A549 (cell line): ENCODE measurements around the gene PPTC7. TPM values are rescaled to one million over a fixed set of nuclear protein-coding genes. Genes with fewer than 3 reads are reported as not detected.

ENCODE experiments used
- ATAC-seq, 2 experiments: fragments of 200-7000 bp in 1 of 2; fragments of >200 bp in 1 of 2; cut with Nextera tagmentation in 1 of 2; cut with Tn5 transposase in 1 of 2; 3 replicates each; pipeline versions ENCODE4 v1.8.0 to v1.9.1; 2018 to 2020; ENCODE audit warnings: mild to moderate bottlenecking in 1 of 2, moderate library complexity in 1 of 2
- CTCF ChIA-PET: fragments of 300-600 bp; sonication (Branson Sonifier 250); formaldehyde crosslinking; extraction: SDS; loops from one replicate; lab custom pipeline; 2021; ENCODE audit warnings: antibody characterized with exemption, inconsistent platforms; lab: Yijun Ruan, JAX
- POLR2A ChIA-PET: fragments of 350-600 bp; formaldehyde crosslinking; extraction: SDS; loops from one replicate; lab custom pipeline; 2021; ENCODE audit warnings: antibody characterized with exemption, inconsistent platforms; lab: Yijun Ruan, JAX
- DNase-seq, 2 experiments: peaks; one replicate each; pipeline versions ENCODE4 v3.0.0 to v3.0.0-alpha.2; 2011 to 2016; ENCODE audit warnings: low read depth in 1 of 2, low spot score in 1 of 2
- FAIRE-seq: peaks from 2 replicates; lab custom pipeline; 2011; peaks lifted over from hg19 to GRCh38; lab: Jason Lieb, UNC
- H3K27ac ChIP-seq, 2 experiments: fragments of >200 bp; sonication (Bioruptor Twin); formaldehyde crosslinking; 3 replicates each; pipeline ENCODE4 v1.5.1; 2016 to 2017
- H3K4me1 ChIP-seq: fragments of >200 bp; sonication (Bioruptor Twin); formaldehyde crosslinking; 3 replicates; pipeline ENCODE4 v1.6.1; 2016
- H3K4me2 ChIP-seq: fragments of >200 bp; sonication (Bioruptor Twin); formaldehyde crosslinking; 3 replicates; pipeline ENCODE4 v1.6.1; 2016
- H3K4me3 ChIP-seq: fragments of >200 bp; sonication (Bioruptor Twin); formaldehyde crosslinking; 3 replicates; pipeline ENCODE4 v1.5.1; 2016
- H3K9me3 ChIP-seq: fragments of >200 bp; sonication (Bioruptor Twin); formaldehyde crosslinking; 3 replicates; pipeline ENCODE4 v1.6.1; 2016
- CBX2 ChIP-seq: fragments of 200-600 bp; sonication (generic); IDR thresholded peaks from 2 replicates; pipeline ENCODE4 v1.6.1; 2016; ENCODE audit warnings: low read depth, mild to moderate bottlenecking, borderline replicate concordance
- CEBPB ChIP-seq, 2 experiments: fragments of >200 bp in 1 of 2; sonication (Bioruptor Twin) in 1 of 2; formaldehyde crosslinking in 1 of 2; IDR thresholded peaks; 2 replicates each; pipeline ENCODE4 v1.6.1; 2012 to 2016
- CHD2 ChIP-seq: fragments of 150-350 bp; IDR thresholded peaks from 2 replicates; pipeline ENCODE4 v1.6.1; 2014; ENCODE audit warnings: low read length; ENCODE audit not compliant: partially characterized antibody
- CHD4 ChIP-seq: fragments of 200-600 bp; sonication (generic); IDR thresholded peaks from 2 replicates; pipeline ENCODE4 v1.6.1; 2016; ENCODE audit warnings: antibody characterized with exemption, mild to moderate bottlenecking, borderline replicate concordance
- EHMT2 ChIP-seq: fragments of 200-600 bp; sonication (generic); IDR thresholded peaks from 2 replicates; pipeline ENCODE4 v1.6.1; 2016; ENCODE audit warnings: antibody characterized with exemption, low read depth, mild to moderate bottlenecking, moderate library complexity
- EP300 ChIP-seq, 2 experiments: fragments of >200 bp; sonication (Bioruptor Twin); formaldehyde crosslinking; IDR thresholded peaks; 2 replicates in 1 of 2; 3 replicates in 1 of 2; pipeline ENCODE4 v1.6.1; 2016 to 2017
- FOSL2 ChIP-seq, 2 experiments: fragments of 450-650 bp in 1 of 2; fragments of >200 bp in 1 of 2; sonication (Bioruptor Twin) in 1 of 2; formaldehyde crosslinking; IDR thresholded peaks; 2 replicates each; pipeline versions ENCODE4 v1.5.0 to v1.6.1; 2016 to 2020; ENCODE audit warnings: mild to moderate bottlenecking in 1 of 2, moderate library complexity in 1 of 2
- HOXB13 ChIP-seq: fragments of 250-450 bp; sonication (Bioruptor Pico); IDR thresholded peaks from 2 replicates; pipeline ENCODE4 v1.5.0; 2020; ENCODE audit warnings: low read depth, mild to moderate bottlenecking, moderate library complexity
- KDM1A ChIP-seq: fragments of 200-600 bp; sonication (generic); IDR thresholded peaks from 2 replicates; pipeline ENCODE4 v1.6.1; 2016; ENCODE audit warnings: low read depth, mild to moderate bottlenecking
- MAZ ChIP-seq: fragments of 150-350 bp; IDR thresholded peaks from 2 replicates; pipeline ENCODE4 v1.6.1; 2014; ENCODE audit warnings: antibody characterized with exemption, low read depth, low read length, borderline replicate concordance
- NPAS2 ChIP-seq: fragments of 250-450 bp; sonication (Bioruptor Pico); IDR thresholded peaks from 2 replicates; pipeline ENCODE4 v1.8.0; 2022; ENCODE audit warnings: mild to moderate bottlenecking, moderate library complexity, borderline replicate concordance
- POLR2A ChIP-seq: IDR thresholded peaks from 2 replicates; pipeline ENCODE4 v1.6.1; 2012; ENCODE audit warnings: mild to moderate bottlenecking, low read length
- RCOR1 ChIP-seq: fragments of 150-350 bp; IDR thresholded peaks from 2 replicates; pipeline ENCODE4 v1.6.1; 2014; ENCODE audit warnings: antibody characterized with exemption, low read length, low read depth
- RFX5 ChIP-seq: fragments of 450-650 bp; IDR thresholded peaks from 2 replicates; pipeline ENCODE4 v1.7.1; 2014; ENCODE audit warnings: antibody characterized with exemption, mild to moderate bottlenecking, moderate library complexity
- SMC3 ChIP-seq: fragments of >200 bp; sonication (Bioruptor Twin); formaldehyde crosslinking; IDR thresholded peaks from 3 replicates; pipeline ENCODE4 v1.6.1; 2018; ENCODE audit warnings: inconsistent platforms
- TP53 ChIP-seq: fragments of 250-450 bp; sonication (Bioruptor Pico); IDR thresholded peaks from 2 replicates; pipeline ENCODE4 v1.5.0; 2021; ENCODE audit warnings: mild to moderate bottlenecking, moderate library complexity
- ZC3H11A ChIP-seq: fragments of 450-650 bp; IDR thresholded peaks from 2 replicates; pipeline ENCODE4 v1.6.1; 2014; ENCODE audit warnings: antibody characterized with exemption, mild to moderate bottlenecking
- ZFP36 ChIP-seq: fragments of 450-650 bp; IDR thresholded peaks from 2 replicates; pipeline ENCODE4 v1.6.1; 2014; ENCODE audit warnings: borderline replicate concordance; ENCODE audit not compliant: partially characterized antibody
- ZSCAN20 ChIP-seq: fragments of 250-450 bp; sonication (Bioruptor Pico); IDR thresholded peaks from 2 replicates; pipeline ENCODE4 v1.8.0; 2022; ENCODE audit warnings: mild to moderate bottlenecking, moderate library complexity
- WGBS: methylation state at CpG from one replicate; pipeline ENCODE4 v1.1.6; 2017; ENCODE audit errors: missing lambda C conversion rate; 5-methylcytosine and 5-hydroxymethylcytosine counted together
- polyA plus RNA-seq, 4 experiments: library from polyadenylated mRNA; depleted of rRNA in 3 of 4; stranded (reverse); fragments of >200 nt; fragmentation: RNase III in 1 of 4; extraction: RNeasy Plus Mini Kit Qiagen cat#74134 plus additional on column Dnase treatment in 1 of 4; gene quantifications; 2 replicates in 3 of 4; 3 replicates in 1 of 4; pipeline ENCODE4 v1.2.3, GENCODE V29; 2011 to 2017
- TF ChIP-seq, protein P1 (sequence below): IDR thresholded peaks from 2 replicates; pipeline ENCODE4 v1.6.1; 2012
- TF ChIP-seq, protein P2 (sequence below): fragments of >200 bp; sonication (Bioruptor Twin); formaldehyde crosslinking; IDR thresholded peaks from 3 replicates; pipeline ENCODE4 v1.5.1; 2016
- TF ChIP-seq, protein P3 (sequence below): fragments of 150-350 bp; IDR thresholded peaks from 2 replicates; pipeline ENCODE4 v1.6.1; 2014; ENCODE audit warnings: low read depth, mild to moderate bottlenecking, low read length
- TF ChIP-seq, protein P4 (sequence below): fragments of 250-450 bp; sonication (Bioruptor Pico); IDR thresholded peaks from 2 replicates; pipeline ENCODE4 v1.5.0; 2020; ENCODE audit warnings: low read depth, mild to moderate bottlenecking, moderate library complexity
- TF ChIP-seq, protein P5 (sequence below): fragments of 450-650 bp; IDR thresholded peaks from 2 replicates; pipeline ENCODE4 v1.6.1; 2014; ENCODE audit warnings: antibody characterized with exemption
- TF ChIP-seq, protein P6 (sequence below): fragments of 250-450 bp; sonication (Bioruptor Pico); IDR thresholded peaks from 2 replicates; pipeline ENCODE4 v1.5.0; 2021; ENCODE audit warnings: mild to moderate bottlenecking, moderate library complexity, borderline replicate concordance
- TF ChIP-seq, protein P7 (sequence below): fragments of 200-600 bp; sonication (generic); IDR thresholded peaks from 2 replicates; pipeline ENCODE4 v1.6.1; 2016; ENCODE audit warnings: antibody characterized with exemption, mild to moderate bottlenecking, moderate library complexity

PPTC7 gene
- polyA plus RNA-seq, 2 of the 4 experiments (the other 2 are of a cell fraction) = 15.1 to 30.3 TPM

DNA sequence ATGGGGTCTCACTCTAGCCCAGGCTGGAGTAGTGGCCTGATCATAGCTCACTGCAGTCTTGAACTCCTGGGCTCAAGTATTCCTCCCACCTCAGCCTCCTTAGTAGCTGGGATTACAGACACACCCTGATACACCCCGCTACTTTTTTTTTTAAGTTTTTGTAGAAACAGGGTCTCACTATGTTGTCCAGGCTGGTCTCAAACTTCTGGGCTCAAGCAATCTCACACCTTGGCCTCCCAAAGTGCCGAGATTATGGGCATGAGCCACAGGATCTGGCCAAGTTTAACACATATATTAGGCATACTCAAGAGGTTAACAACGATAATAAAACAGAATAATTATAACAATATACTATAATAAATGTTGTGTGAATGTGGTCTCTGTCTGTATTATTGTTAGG lies 25.8 kb downstream of the PPTC7 start:
- H3K4me2 ChIP-seq = no peak overlapping the region
- no peak for FAIRE-seq
- DNase-seq = no peak
- H3K4me3 ChIP-seq = no peak overlapping the region
- TF ChIP-seq ZSCAN20 (CRISPR knock-in tag) = no peak
- TF ChIP-seq, protein P1, sequence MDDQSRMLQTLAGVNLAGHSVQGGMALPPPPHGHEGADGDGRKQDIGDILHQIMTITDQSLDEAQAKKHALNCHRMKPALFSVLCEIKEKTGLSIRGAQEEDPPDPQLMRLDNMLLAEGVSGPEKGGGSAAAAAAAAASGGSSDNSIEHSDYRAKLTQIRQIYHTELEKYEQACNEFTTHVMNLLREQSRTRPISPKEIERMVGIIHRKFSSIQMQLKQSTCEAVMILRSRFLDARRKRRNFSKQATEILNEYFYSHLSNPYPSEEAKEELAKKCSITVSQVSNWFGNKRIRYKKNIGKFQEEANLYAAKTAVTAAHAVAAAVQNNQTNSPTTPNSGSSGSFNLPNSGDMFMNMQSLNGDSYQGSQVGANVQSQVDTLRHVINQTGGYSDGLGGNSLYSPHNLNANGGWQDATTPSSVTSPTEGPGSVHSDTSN = no peak
- TF ChIP-seq, protein P2, sequence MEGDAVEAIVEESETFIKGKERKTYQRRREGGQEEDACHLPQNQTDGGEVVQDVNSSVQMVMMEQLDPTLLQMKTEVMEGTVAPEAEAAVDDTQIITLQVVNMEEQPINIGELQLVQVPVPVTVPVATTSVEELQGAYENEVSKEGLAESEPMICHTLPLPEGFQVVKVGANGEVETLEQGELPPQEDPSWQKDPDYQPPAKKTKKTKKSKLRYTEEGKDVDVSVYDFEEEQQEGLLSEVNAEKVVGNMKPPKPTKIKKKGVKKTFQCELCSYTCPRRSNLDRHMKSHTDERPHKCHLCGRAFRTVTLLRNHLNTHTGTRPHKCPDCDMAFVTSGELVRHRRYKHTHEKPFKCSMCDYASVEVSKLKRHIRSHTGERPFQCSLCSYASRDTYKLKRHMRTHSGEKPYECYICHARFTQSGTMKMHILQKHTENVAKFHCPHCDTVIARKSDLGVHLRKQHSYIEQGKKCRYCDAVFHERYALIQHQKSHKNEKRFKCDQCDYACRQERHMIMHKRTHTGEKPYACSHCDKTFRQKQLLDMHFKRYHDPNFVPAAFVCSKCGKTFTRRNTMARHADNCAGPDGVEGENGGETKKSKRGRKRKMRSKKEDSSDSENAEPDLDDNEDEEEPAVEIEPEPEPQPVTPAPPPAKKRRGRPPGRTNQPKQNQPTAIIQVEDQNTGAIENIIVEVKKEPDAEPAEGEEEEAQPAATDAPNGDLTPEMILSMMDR = no peak
- TF ChIP-seq, protein P3, sequence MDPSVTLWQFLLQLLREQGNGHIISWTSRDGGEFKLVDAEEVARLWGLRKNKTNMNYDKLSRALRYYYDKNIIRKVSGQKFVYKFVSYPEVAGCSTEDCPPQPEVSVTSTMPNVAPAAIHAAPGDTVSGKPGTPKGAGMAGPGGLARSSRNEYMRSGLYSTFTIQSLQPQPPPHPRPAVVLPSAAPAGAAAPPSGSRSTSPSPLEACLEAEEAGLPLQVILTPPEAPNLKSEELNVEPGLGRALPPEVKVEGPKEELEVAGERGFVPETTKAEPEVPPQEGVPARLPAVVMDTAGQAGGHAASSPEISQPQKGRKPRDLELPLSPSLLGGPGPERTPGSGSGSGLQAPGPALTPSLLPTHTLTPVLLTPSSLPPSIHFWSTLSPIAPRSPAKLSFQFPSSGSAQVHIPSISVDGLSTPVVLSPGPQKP = no peak
- no peak for TF ChIP-seq POLR2A
- TF ChIP-seq ZC3H11A = no peak
- no peak for TF ChIP-seq SMC3
- TF ChIP-seq, protein P4, sequence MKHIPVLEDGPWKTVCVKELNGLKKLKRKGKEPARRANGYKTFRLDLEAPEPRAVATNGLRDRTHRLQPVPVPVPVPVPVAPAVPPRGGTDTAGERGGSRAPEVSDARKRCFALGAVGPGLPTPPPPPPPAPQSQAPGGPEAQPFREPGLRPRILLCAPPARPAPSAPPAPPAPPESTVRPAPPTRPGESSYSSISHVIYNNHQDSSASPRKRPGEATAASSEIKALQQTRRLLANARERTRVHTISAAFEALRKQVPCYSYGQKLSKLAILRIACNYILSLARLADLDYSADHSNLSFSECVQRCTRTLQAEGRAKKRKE = no peak
- TF ChIP-seq CHD4 = no peak
- TF ChIP-seq RFX5 = no peak
- TF ChIP-seq CBX2 = no peak
- TF ChIP-seq RCOR1 = no peak
- no peak for TF ChIP-seq KDM1A
- no peak for TF ChIP-seq HOXB13 (CRISPR knock-in tag)
- TF ChIP-seq CHD2 = no peak
- no peak for TF ChIP-seq EP300 (IDR thresholded peaks at IDR 0.05)
- TF ChIP-seq EHMT2 = no peak
- TF ChIP-seq, protein P5, sequence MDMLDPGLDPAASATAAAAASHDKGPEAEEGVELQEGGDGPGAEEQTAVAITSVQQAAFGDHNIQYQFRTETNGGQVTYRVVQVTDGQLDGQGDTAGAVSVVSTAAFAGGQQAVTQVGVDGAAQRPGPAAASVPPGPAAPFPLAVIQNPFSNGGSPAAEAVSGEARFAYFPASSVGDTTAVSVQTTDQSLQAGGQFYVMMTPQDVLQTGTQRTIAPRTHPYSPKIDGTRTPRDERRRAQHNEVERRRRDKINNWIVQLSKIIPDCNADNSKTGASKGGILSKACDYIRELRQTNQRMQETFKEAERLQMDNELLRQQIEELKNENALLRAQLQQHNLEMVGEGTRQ = no peak
- TF ChIP-seq TP53 (CRISPR knock-in tag) = no peak
- TF ChIP-seq FOSL2 (IDR thresholded peaks at IDR 0.05) = no peak
- no peak for TF ChIP-seq FOSL2 (CRISPR knock-in tag; IDR thresholded peaks at IDR 0.05)
- ChIA-PET CTCF (interaction anchor here (0.6 to 10.7 kb wide), 2 partner anchors 43 to 293 kb away, joined by 3 to 138 read pairs; no protein-coding TSS in a partner anchor), POLR2A (no interaction called here)
- H3K27ac ChIP-seq = no peak overlapping the region
- no peak for ATAC-seq
- H3K4me1 ChIP-seq = peaks cover 36% of the 10 kb centered on the region
- 81% methylated on average over 3 of the region's 3 CpGs for WGBS
- H3K9me3 ChIP-seq = no peaks in the 10 kb centered on the region

DNA sequence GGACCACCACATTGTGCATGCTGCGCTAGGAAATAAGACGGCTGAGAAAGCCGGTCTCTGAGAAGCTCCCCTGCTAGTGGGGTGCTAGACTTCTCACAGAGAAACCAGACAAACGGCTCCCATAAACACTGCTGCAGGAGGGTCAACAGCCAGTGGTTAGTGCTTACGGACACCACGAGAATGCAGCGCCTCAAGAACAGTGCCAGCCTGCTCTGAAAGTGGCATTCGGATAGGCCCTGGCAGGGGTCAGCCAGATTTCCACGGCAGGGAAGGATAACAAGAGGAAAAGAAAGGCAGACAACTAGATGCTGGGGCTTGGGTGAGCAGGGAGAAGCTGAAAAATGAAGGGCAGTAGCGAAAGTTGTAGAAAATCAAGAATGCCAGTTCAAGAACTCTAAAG lies 26.4 kb downstream of the PPTC7 start:
- WGBS = 90% methylated on average over 10 of the region's 10 CpGs
- Histone ChIP-seq H3K27ac (no peak overlapping the region), H3K4me2 (no peak overlapping the region), H3K4me3 (no peak overlapping the region), H3K4me1 (peaks cover 30% of the 10 kb centered on the region), H3K9me3 (no peaks in the 10 kb centered on the region)
- FAIRE-seq (no peak), DNase-seq (no peak), ATAC-seq (no peak)
- ChIA-PET POLR2A (no interaction called here), CTCF (interaction anchor here (0.6 to 10.7 kb wide), 3 partner anchors 24 to 292 kb away, joined by 3 to 138 read pairs (median 3); no protein-coding TSS in a partner anchor)
- TF ChIP-seq TP53 (CRISPR knock-in tag) (no peak), CEBPB (IDR thresholded peaks at IDR 0.05) (no peak), CBX2 (no peak), ZC3H11A (no peak), EHMT2 (no peak), NPAS2 (CRISPR knock-in tag) (no peak), ZFP36 (no peak), RFX5 (no peak), MAZ (no peak)
- TF ChIP-seq, protein P6, sequence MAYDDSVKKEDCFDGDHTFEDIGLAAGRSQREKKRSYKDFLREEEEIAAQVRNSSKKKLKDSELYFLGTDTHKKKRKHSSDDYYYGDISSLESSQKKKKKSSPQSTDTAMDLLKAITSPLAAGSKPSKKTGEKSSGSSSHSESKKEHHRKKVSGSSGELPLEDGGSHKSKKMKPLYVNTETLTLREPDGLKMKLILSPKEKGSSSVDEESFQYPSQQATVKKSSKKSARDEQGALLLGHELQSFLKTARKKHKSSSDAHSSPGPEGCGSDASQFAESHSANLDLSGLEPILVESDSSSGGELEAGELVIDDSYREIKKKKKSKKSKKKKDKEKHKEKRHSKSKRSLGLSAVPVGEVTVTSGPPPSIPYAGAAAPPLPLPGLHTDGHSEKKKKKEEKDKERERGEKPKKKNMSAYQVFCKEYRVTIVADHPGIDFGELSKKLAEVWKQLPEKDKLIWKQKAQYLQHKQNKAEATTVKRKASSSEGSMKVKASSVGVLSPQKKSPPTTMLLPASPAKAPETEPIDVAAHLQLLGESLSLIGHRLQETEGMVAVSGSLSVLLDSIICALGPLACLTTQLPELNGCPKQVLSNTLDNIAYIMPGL (CRISPR knock-in tag) = no peak
- TF ChIP-seq, protein P7, sequence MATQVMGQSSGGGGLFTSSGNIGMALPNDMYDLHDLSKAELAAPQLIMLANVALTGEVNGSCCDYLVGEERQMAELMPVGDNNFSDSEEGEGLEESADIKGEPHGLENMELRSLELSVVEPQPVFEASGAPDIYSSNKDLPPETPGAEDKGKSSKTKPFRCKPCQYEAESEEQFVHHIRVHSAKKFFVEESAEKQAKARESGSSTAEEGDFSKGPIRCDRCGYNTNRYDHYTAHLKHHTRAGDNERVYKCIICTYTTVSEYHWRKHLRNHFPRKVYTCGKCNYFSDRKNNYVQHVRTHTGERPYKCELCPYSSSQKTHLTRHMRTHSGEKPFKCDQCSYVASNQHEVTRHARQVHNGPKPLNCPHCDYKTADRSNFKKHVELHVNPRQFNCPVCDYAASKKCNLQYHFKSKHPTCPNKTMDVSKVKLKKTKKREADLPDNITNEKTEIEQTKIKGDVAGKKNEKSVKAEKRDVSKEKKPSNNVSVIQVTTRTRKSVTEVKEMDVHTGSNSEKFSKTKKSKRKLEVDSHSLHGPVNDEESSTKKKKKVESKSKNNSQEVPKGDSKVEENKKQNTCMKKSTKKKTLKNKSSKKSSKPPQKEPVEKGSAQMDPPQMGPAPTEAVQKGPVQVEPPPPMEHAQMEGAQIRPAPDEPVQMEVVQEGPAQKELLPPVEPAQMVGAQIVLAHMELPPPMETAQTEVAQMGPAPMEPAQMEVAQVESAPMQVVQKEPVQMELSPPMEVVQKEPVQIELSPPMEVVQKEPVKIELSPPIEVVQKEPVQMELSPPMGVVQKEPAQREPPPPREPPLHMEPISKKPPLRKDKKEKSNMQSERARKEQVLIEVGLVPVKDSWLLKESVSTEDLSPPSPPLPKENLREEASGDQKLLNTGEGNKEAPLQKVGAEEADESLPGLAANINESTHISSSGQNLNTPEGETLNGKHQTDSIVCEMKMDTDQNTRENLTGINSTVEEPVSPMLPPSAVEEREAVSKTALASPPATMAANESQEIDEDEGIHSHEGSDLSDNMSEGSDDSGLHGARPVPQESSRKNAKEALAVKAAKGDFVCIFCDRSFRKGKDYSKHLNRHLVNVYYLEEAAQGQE = no peak
